H4 (cell line): ENCODE results near the gene CDK11B. TPM values are rescaled to one million over a fixed set of nuclear protein-coding genes. Genes with fewer than 3 reads are reported as not detected.
"Not testable (repeated sequence)": the region's sequence is repeated elsewhere in the genome, so short reads cannot be mapped to it uniquely, and the experiment has no call there.

Source experiments
- DNase-seq: peaks from one replicate; pipeline ENCODE4 v3.0.0-alpha.2; 2015; ENCODE audit warnings: low spot score
- total RNA-seq: library from RNA; depleted of rRNA; stranded (reverse); fragments of >200 nt; shearing (Covaris generic); gene quantifications from 2 replicates; pipeline ENCODE4 v1.2.3, GENCODE V29; 2014

CDK11B gene
- total RNA-seq, 1 experiment from 2014 or later = 10.4 TPM

DNA sequence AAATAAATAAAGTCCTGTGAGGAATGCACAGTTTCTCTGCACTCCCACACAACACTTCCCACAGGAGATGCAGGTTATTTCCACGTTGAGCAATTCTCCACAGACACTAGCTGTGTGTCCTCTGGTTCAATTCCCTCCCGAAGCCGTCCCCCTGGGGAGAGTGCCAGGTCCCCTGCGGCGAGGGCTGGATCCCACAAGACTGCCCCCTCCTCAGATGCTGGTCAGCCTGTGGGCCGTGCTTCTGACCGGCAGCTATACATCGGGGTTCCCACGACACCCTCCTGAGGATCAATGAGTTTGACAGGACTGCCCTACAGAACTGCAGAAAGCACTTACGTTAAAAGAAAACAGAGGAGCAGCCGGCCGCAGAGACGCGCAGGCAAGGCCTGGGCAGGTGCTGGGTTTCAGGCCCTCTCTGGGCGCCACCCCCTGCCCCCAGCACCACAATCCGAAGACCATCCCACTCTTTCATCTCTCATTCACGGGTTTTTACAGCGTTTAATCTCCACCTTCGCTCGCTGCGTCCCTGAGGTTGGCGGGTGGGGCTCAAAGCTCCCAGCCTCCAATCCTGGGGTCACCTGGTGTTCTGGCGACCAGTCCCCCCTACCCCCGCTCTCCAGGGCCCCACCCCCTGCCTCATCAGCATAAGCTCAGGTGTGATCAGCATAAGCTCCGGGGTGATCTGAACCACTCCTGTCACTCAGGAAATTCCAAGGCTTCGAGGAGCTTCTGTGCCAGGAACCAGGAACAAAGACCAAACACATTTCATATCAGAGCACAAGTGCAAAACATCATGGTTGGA is 24.5 kb upstream of the CDK11B start:
- no peak for DNase-seq

GRCh38 chr1:1680912-1681273 is 22.1 kb upstream of the CDK11B start:
- DNase-seq = no peak

- DNase-seq = no peak
Observed at GRCh38 chr1:1680031-1680911, 21.5 kb upstream of the CDK11B start.

GRCh38 chr1:1678581-1679380 is 20.0 kb upstream of the CDK11B start:
- no peak for DNase-seq

- DNase-seq = no peak
Observed at GRCh38 chr1:1677718-1678580, 19.1 kb upstream of the CDK11B start.

DNA sequence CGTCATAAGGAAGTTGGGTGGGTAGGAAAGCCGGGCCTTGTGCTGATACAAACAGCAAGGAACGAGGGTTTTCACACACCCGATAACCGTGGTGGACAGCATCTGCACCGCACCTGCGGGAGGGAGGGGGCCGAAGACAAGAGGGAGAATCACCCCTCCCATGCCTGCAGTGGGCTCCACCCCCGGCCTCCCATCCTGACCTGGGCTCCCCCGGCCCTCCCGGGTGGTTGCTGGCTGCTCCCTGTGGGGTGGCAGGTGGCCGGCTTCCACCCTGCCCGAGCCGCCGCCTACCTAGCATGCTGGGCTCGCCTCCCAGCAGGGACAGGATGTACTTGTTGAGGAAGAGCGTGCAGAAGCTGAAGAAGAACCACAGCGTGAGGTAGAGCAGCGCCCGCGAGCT is 17.3 kb upstream of the CDK11B start:
- not testable (repeated sequence) for DNase-seq

GRCh38 chr1:1675218-1675617 is 16.4 kb upstream of the CDK11B start:
- not testable (repeated sequence) for DNase-seq

DNA sequence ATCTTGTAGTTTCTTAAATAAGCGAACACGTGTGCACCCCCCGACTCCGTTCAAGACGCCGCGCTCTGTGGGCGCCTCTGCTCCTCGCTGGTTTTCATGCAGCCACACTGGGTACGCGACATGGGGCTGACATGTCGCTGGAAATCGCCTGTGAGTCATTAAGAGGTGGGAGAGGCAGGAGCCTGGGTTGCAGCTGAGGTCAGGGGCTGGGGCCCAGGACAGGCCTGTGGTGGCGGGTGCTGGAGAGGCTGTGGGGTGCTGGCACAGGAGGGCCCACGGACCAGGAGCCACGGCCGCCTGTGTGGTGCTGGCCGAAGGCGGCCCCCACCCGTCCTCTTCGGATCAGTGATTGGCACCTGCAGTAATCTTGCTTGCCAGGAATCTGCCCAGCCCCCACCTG is 16.0 kb upstream of the CDK11B start:
- not testable (repeated sequence) for DNase-seq

GRCh38 chr1:1672181-1672965 is 13.6 kb upstream of the CDK11B start:
- DNase-seq = no peak

- DNase-seq = no peak
Observed at GRCh38 chr1:1671365-1672119, 12.7 kb upstream of the CDK11B start.

- no peak for DNase-seq
Observed at GRCh38 chr1:1670866-1671265, 12.1 kb upstream of the CDK11B start.

DNA sequence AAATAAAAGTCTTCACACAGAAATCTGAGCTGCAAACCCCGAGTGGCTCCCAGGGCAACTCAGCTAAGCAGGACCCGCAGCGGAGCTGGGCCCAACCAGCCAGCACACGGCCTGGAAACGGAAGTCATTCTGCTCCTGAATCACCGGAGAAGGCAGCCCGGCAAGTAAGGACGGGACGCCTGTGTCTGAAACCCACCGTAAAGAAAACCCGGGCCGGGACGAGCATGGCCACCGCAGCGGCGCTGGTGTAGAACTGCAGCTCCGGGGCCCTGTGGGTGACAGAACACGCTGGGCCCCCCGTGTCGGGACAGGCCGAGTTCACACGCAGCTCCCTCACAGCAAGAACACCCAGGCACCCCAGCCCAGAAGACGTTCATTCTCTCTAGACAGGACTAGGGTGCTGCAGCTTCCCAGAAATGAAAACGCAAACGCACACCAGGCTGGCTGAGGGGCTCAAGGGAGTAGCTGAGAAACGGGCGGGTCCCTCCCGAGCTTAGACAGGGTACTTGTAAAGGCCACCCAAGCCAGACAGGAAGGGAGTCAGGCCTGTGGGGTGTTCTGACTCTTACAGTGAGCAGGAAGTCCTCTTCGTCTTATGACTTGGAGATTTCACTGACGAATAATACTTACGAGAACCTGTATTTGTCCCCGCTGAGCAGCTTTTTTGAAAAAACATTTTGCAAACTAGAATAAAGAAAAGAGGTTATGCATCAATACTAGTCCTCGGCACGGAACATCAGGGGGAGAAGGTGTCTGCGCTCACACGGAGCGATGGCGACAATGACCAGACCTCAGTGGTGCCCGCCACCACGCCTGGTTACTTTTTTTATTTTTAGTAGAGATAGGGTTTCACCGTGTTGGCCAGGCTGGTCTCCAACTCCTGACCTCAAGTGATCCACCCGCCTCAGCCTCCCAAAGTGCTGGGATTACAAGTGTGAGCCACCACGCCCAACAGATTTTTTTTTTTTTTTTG is 10.9 kb upstream of the CDK11B start:
- no peak for DNase-seq

- DNase-seq = no peak
Observed at GRCh38 chr1:1666526-1666925, 7.7 kb upstream of the CDK11B start.

DNA sequence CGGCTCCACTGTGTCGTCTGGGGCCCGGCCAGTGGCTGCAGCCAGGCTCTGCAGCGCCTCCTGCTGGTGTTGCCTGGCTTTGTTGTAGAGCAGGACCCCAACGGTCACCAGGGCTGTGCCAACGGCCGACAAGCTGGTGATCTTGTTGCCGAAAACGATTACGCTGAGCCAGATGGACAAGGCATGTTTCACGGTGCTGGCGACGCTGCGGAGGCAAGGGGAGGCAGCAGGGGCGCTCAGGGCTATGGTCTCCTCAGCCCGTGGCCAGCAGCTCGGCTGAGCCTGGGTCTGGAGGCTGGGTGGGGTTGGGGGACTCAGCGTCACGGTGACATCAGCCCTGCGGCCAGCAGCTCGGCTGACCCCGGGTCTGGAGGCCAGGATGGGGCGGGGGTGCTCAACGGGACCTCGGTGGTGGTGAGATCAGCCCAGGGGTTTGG is 7.0 kb upstream of the CDK11B start:
- DNase-seq = no peak

DNA sequence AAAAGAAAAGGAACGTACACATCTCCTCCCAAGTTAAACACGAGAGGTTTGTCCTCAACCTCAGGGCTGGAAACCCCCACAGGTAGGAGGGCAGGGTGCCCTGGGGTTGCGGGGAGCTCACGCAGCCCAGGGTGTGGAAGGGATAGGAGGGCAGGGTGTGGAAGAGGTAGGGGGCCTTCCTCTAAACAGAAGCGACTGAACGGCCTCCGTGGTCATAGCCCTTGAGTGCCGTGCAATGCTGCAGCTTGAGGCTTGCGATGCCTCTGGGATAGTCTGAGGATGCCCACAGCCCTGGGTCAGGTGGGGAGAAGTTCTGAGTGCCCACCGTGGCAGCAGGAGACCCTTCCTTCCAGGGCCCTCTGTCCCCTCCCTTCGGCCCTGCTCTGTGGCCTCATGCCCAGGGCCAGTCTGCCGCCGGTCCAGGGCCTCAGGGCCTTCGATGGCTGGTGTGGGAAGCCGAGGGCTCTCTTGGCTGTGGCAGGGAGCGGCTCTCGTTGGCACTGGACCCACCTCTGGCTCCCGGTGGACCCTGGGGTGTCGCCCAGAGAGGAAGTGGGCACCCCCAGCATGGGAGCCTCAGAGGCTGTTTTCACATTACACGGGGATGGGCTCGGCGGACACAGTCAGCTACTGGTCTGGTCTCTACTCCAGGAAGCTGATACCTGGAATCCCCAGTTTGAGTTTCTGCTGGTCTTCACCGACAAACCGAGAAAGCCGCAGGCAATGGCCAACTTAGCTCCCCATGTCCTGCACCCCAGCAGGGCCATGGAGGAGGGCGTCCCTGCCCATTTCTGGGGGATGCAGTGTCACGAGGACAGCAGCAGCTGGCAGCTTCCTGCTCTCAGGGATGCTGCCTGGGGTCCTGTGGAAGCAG is 6.4 kb upstream of the CDK11B start:
- no peak for DNase-seq

DNA sequence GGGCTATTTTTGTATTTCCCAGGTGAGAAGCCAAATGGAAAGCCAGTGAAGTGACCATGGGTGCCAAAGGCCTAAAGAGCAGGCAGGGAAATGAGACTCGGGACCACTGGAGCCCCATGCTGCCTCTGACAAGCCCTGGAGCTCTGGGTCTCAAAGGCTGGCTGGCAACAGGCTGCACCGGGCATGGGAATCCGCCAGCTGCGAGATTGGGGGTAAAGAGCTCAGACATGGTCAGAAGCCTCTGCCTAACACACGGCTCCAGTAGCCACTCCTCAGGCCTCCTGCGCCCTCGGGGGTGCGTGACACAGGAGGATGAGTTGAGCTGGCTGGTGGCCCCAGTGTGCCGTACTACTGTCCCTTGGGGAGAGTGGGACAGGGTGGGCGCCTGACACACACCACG is 5.5 kb upstream of the CDK11B start:
- DNase-seq = not testable (repeated sequence)

GRCh38 chr1:1662830-1663560 is 4.2 kb upstream of the CDK11B start:
- peak; percentile 81 for DNase-seq
